H1 (cell line): Measurements from ENCODE around the gene DBF4B. TPM values are rescaled to one million over a fixed set of nuclear protein-coding genes. Genes with fewer than 3 reads are reported as not detected.
"Not testable (repeated sequence)": the region's sequence is repeated elsewhere in the genome, so short reads cannot be mapped to it uniquely, and the experiment has no call there.

Source experiments
- CTCF ChIA-PET: fragments of 300-600 bp; sonication (Branson Sonifier 250); formaldehyde crosslinking; loops from one replicate; lab custom pipeline; 2021; ENCODE audit not compliant: partially characterized antibody; lab: Charles Lee
- POLR2A ChIA-PET: fragments of 300-600 bp; sonication (Branson Sonifier 250); formaldehyde crosslinking; loops from one replicate; lab custom pipeline; 2021; ENCODE audit warnings: inconsistent platforms; ENCODE audit not compliant: partially characterized antibody; lab: Charles Lee
- DNase-seq, 2 experiments: peaks; one replicate each; pipeline versions ENCODE4 v3.0.0 to v3.0.0-alpha.2; 2010 to 2022; ENCODE audit warnings: low spot score in 2 of 2, low read depth in 1 of 2, mixed read lengths in 1 of 2
- FAIRE-seq: peaks from 2 replicates; lab custom pipeline; 2011; peaks lifted over from hg19 to GRCh38; lab: Jason Lieb, UNC
- H2AFZ ChIP-seq: 2 replicates; pipeline ENCODE4 v1.8.1; 2012; ENCODE audit warnings: low read length, inconsistent platforms
- H2AK5ac ChIP-seq: 2 replicates; pipeline ENCODE4 v1.6.1; 2013; ENCODE audit warnings: low read depth, low read length
- H2BK120ac ChIP-seq: replicated peaks from 2 replicates; pipeline ENCODE3; 2013; ENCODE audit warnings: low read depth, low read length, inconsistent platforms
- H2BK12ac ChIP-seq: 2 replicates; pipeline ENCODE4 v1.6.1; 2013; ENCODE audit warnings: low read depth, low read length
- H2BK15ac ChIP-seq: 2 replicates; pipeline ENCODE4 v1.6.1; 2013; ENCODE audit warnings: low read length
- H2BK20ac ChIP-seq: 2 replicates; pipeline ENCODE4 v1.6.1; 2013; ENCODE audit warnings: low read length
- H2BK5ac ChIP-seq: 2 replicates; pipeline ENCODE4 v1.6.1; 2013; ENCODE audit warnings: low read depth, low read length
- H3K14ac ChIP-seq: 2 replicates; pipeline ENCODE4 v1.6.1; 2013; ENCODE audit warnings: inconsistent platforms; ENCODE audit not compliant: insufficient read length
- H3K18ac ChIP-seq: 2 replicates; pipeline ENCODE4 v1.6.1; 2013; ENCODE audit warnings: low read length; ENCODE audit errors: extremely low read depth
- H3K23ac ChIP-seq: 2 replicates; pipeline ENCODE4 v1.6.1; 2013; ENCODE audit warnings: inconsistent platforms; ENCODE audit not compliant: insufficient read length
- H3K23me2 ChIP-seq: 2 replicates; pipeline ENCODE4 v1.6.1; 2013; ENCODE audit warnings: low read depth, low read length
- H3K27ac ChIP-seq: 2 replicates; pipeline ENCODE4 v1.6.1; 2011; ENCODE audit warnings: low read depth, low read length, inconsistent platforms
- H3K27me3 ChIP-seq, 4 experiments: replicated peaks in 1 of 4; 1 replicate in 1 of 4; 2 replicates in 3 of 4; pipeline versions ENCODE4 v1.6.1 to v1.8.1; 2011 to 2013; ENCODE audit warnings: low read length in 3 of 4, mild to moderate bottlenecking in 3 of 4, inconsistent platforms in 2 of 4, mixed read lengths in 2 of 4, moderate library complexity in 1 of 4; ENCODE audit not compliant: control insufficient read depth in 3 of 4, insufficient read depth in 3 of 4; ENCODE audit errors: extremely low read depth in 1 of 4
- H3K36me3 ChIP-seq, 4 experiments: 2 replicates each; pipeline versions ENCODE4 v1.6.1 to v1.8.1; 2011 to 2013; ENCODE audit warnings: mild to moderate bottlenecking in 4 of 4, low read length in 3 of 4, moderate library complexity in 2 of 4, control low read depth in 1 of 4, inconsistent platforms in 1 of 4; ENCODE audit not compliant: insufficient read depth in 4 of 4, control insufficient read depth in 2 of 4
- H3K4ac ChIP-seq: replicated peaks from 2 replicates; pipeline ENCODE3; 2013; ENCODE audit warnings: low read length, low read depth, mixed read lengths, inconsistent platforms; ENCODE audit not compliant: insufficient read length
- H3K4me1 ChIP-seq, 4 experiments: replicated peaks in 1 of 4; 1 replicate in 1 of 4; 2 replicates in 3 of 4; pipeline versions ENCODE4 v1.6.1 to v1.8.1; 2011 to 2013; ENCODE audit warnings: low read length in 3 of 4, inconsistent platforms in 2 of 4, mixed read lengths in 1 of 4; ENCODE audit not compliant: insufficient read depth in 4 of 4, control insufficient read depth in 3 of 4
- H3K4me2 ChIP-seq, 2 experiments: 2 replicates each; pipeline versions ENCODE4 v1.6.1 to v1.8.1; 2011 to 2013; ENCODE audit warnings: low read depth in 2 of 2, low read length in 2 of 2, control low read depth in 1 of 2, inconsistent platforms in 1 of 2, mild to moderate bottlenecking in 1 of 2; ENCODE audit not compliant: insufficient read depth in 1 of 2
- H3K4me3 ChIP-seq, 4 experiments: fragments of 200-600, 300-600 bp in 1 of 4; sonication (generic), shearing (Covaris generic), sonication (Bioruptor Twin) in 1 of 4; 2 replicates each; pipeline versions ENCODE4 v1.5.1 to v1.8.1; 2011 to 2016; ENCODE audit warnings: low read length in 4 of 4, low read depth in 3 of 4, control low read depth in 2 of 4, inconsistent platforms in 2 of 4, mild to moderate bottlenecking in 2 of 4, mixed read lengths in 1 of 4, moderate library complexity in 1 of 4; ENCODE audit not compliant: insufficient read depth in 2 of 4; ENCODE audit errors: extremely low read depth in 1 of 4
- H3K56ac ChIP-seq: replicated peaks from 2 replicates; pipeline ENCODE3; 2013; ENCODE audit warnings: low read depth, mild to moderate bottlenecking, mixed read lengths, low read length, inconsistent platforms; ENCODE audit not compliant: insufficient read length
- H3K79me1 ChIP-seq: 2 replicates; pipeline ENCODE4 v1.6.1; 2013; ENCODE audit warnings: low read depth, low read length, control low read depth
- H3K79me2 ChIP-seq, 2 experiments: 2 replicates each; pipeline versions ENCODE4 v1.6.1 to v1.8.1; 2012 to 2013; ENCODE audit warnings: low read length in 2 of 2, mild to moderate bottlenecking in 2 of 2, inconsistent platforms in 1 of 2; ENCODE audit not compliant: insufficient read depth in 2 of 2, control insufficient read depth in 1 of 2
- H3K9ac ChIP-seq, 4 experiments: replicated peaks in 1 of 4; 1 replicate in 1 of 4; 2 replicates in 3 of 4; pipeline versions ENCODE4 v1.6.1 to v1.8.1; 2011 to 2013; ENCODE audit warnings: low read depth in 3 of 4, low read length in 3 of 4, control low read depth in 2 of 4, mild to moderate bottlenecking in 2 of 4, moderate library complexity in 2 of 4, inconsistent platforms in 1 of 4; ENCODE audit errors: extremely low read depth in 1 of 4
- H3K9me3 ChIP-seq, 2 experiments: 2 replicates each; pipeline versions ENCODE4 v1.6.1 to v1.8.1; 2012 to 2013; ENCODE audit warnings: mild to moderate bottlenecking in 2 of 2, moderate library complexity in 2 of 2, control low read depth in 1 of 2, inconsistent platforms in 1 of 2, low read depth in 1 of 2, low read length in 1 of 2, mixed read lengths in 1 of 2; ENCODE audit not compliant: insufficient read depth in 2 of 2
- H4K20me1 ChIP-seq, 2 experiments: replicated peaks in 1 of 2; 2 replicates each; pipeline versions ENCODE3 to v1.8.1; 2011 to 2013; ENCODE audit warnings: inconsistent platforms in 2 of 2, low read length in 2 of 2, mild to moderate bottlenecking in 1 of 2; ENCODE audit not compliant: insufficient read depth in 2 of 2, control insufficient read depth in 1 of 2
- H4K5ac ChIP-seq: 2 replicates; pipeline ENCODE4 v1.6.1; 2013; ENCODE audit warnings: low read length, low read depth, mixed read lengths, inconsistent platforms; ENCODE audit not compliant: insufficient read length
- H4K8ac ChIP-seq: 2 replicates; pipeline ENCODE4 v1.8.0; 2013; ENCODE audit warnings: mild to moderate bottlenecking, moderate library complexity, low read length, inconsistent platforms; ENCODE audit not compliant: insufficient read depth; ENCODE audit errors: extremely low read depth
- H4K91ac ChIP-seq: replicated peaks from 2 replicates; pipeline ENCODE3; 2013; ENCODE audit warnings: low read length, mixed read lengths, inconsistent platforms; ENCODE audit not compliant: insufficient read length
- WGBS, 2 experiments: shearing (Covaris generic) in 1 of 2; methylation state at CpG; one replicate each; pipeline versions ENCODE4 v1.1.6 to v1.1.7; 2013 to 2015; ENCODE audit warnings: low lambda C conversion rate in 2 of 2, mixed read lengths in 2 of 2, inconsistent platforms in 1 of 2, low coverage in 1 of 2, missing lambda C conversion rate in 1 of 2; ENCODE audit not compliant: insufficient replicate concordance in 2 of 2, insufficient coverage in 1 of 2, insufficient read length in 1 of 2; ENCODE audit errors: extremely low coverage in 1 of 2, missing lambda C conversion rate in 1 of 2; 5-methylcytosine and 5-hydroxymethylcytosine counted together
- polyA plus RNA-seq, 7 experiments: library from polyadenylated mRNA; depleted of rRNA in 3 of 7; stranded (reverse) in 5 of 7; unstranded in 2 of 7; fragments of >200 nt in 5 of 7; fragments of 200-250 nt in 2 of 7; gene quantifications; 1 replicate in 5 of 7; 2 replicates in 1 of 7; 4 replicates in 1 of 7; pipeline versions ENCODE4 v1.2.1 to v1.2.3, GENCODE V29; 2011 to 2013; ENCODE audit warnings: missing spikeins in 2 of 7, mixed read lengths in 2 of 7
- total RNA-seq: library from RNA; stranded (reverse); fragmentation: NEBNext Ultra II Directional; extraction: Animal tissue kit (Norgen Biotek cat#: 25700); gene quantifications from 2 replicates; pipeline ENCODE4 v1.2.1, GENCODE V29; 2021

The DBF4B gene
- total and polyA plus RNA-seq, 2 of the 8 experiments (the other 6 are each of a cell fraction or from before 2014, with no cell fraction given) = 20.2 to 26.9 TPM

GRCh38 chr17:44745738-44746137, 37.3 kb downstream of the DBF4B start:
- H3K56ac ChIP-seq, H4K91ac ChIP-seq, H2AFZ ChIP-seq, H2BK12ac ChIP-seq, H4K20me1 ChIP-seq, DNase-seq, H4K8ac ChIP-seq, H3K18ac ChIP-seq, H3K23ac ChIP-seq, H3K4me2 ChIP-seq, H3K9ac ChIP-seq, H2AK5ac ChIP-seq, H3K4me3 ChIP-seq, H2BK20ac ChIP-seq, H3K4me1 ChIP-seq, H2BK5ac ChIP-seq, H4K5ac ChIP-seq, H3K79me1 ChIP-seq, FAIRE-seq, H3K23me2 ChIP-seq, H2BK120ac ChIP-seq, H3K27me3 ChIP-seq, H3K27ac ChIP-seq, H3K4ac ChIP-seq, H3K79me2 ChIP-seq, H2BK15ac ChIP-seq, H3K14ac ChIP-seq, H3K9me3 ChIP-seq: not testable (repeated sequence)
- POLR2A ChIA-PET = interaction anchor here (0.6 kb wide), 1 partner anchor 9 kb away, joined by 3 read pairs; no protein-coding TSS in a partner anchor
- 92% methylated on average over 3 of the region's 5 CpGs; no CpG with 5 or more reads in 1 of the 2 experiments for WGBS, 2 experiments
- peaks cover 0 to 27% (median 7%) of the 10 kb centered on the region in 4 experiments; a peak in 5 of 8 replicates for H3K36me3 ChIP-seq
- CTCF ChIA-PET = interaction anchor here (0.6 to 1.2 kb wide), 3 partner anchors 17 to 119 kb away, joined by 3 read pairs; no protein-coding TSS in a partner anchor
